K562 (cell line): Measurements from ENCODE around the gene PNMA8A. TPM values are rescaled to one million over a fixed set of nuclear protein-coding genes. Genes with fewer than 3 reads are reported as not detected.

Source experiments
- ARHGAP35 ChIP-seq: fragments of 450-650 bp; IDR thresholded peaks from 2 replicates; pipeline ENCODE4 v1.6.1; 2018; ENCODE audit not compliant: partially characterized antibody
- ATF1 ChIP-seq, 2 experiments: fragments of 450-650 bp in 1 of 2; IDR thresholded peaks; 2 replicates each; pipeline ENCODE4 v1.6.1; 2016; ENCODE audit warnings: missing compliant biosample characterization in 1 of 2, missing genetic modification characterization in 1 of 2
- ATF7 ChIP-seq: fragments of 450-650 bp; IDR thresholded peaks from 2 replicates; pipeline ENCODE4 v1.7.1; 2014; ENCODE audit warnings: mild to moderate bottlenecking, moderate library complexity
- CCAR2 ChIP-seq: fragments of 200-400 bp; formaldehyde crosslinking; IDR thresholded peaks from 2 replicates; pipeline ENCODE4 v1.6.1; 2017; ENCODE audit warnings: mild to moderate bottlenecking, low read depth, low read length
- CREB1 ChIP-seq, 2 experiments: sonication (generic) in 1 of 2; formaldehyde crosslinking in 1 of 2; IDR thresholded peaks; 2 replicates each; pipeline versions ENCODE4 v1.6.1 to v1.8.0; 2012 to 2022; ENCODE audit warnings: inconsistent platforms in 1 of 2, mild to moderate bottlenecking in 1 of 2, missing genetic modification reagents in 1 of 2, moderate library complexity in 1 of 2
- CREM ChIP-seq: IDR thresholded peaks from 2 replicates; pipeline ENCODE4 v1.6.1; 2014; ENCODE audit warnings: antibody characterized with exemption, low read depth
- CXXC5 ChIP-seq: fragments of 250-450 bp; sonication (Bioruptor Pico); IDR thresholded peaks from 2 replicates; pipeline ENCODE4 v1.8.0; 2022; ENCODE audit warnings: inconsistent platforms, mild to moderate bottlenecking, moderate library complexity
- ERF ChIP-seq: fragments of 450-650 bp; formaldehyde crosslinking; IDR thresholded peaks from 2 replicates; pipeline ENCODE4 v1.4.0; 2020; ENCODE audit warnings: mild to moderate bottlenecking, mixed read lengths
- ETV1 ChIP-seq: fragments of 450-650 bp; conservative IDR thresholded peaks from 2 replicates; pipeline ENCODE4 v1.6.1; 2016; ENCODE audit warnings: missing genetic modification characterization, control low read depth, low read depth, missing compliant biosample characterization
- HNRNPLL ChIP-seq: fragments of 200-400 bp; formaldehyde crosslinking; IDR thresholded peaks from 2 replicates; pipeline ENCODE4 v1.6.1; 2017; ENCODE audit warnings: low read length, low read depth, mild to moderate bottlenecking; ENCODE audit not compliant: poor library complexity, severe bottlenecking
- ID3 ChIP-seq, 2 experiments: fragments of 250-450 bp in 1 of 2; fragments of 450-650 bp in 1 of 2; sonication (Bioruptor Pico) in 1 of 2; IDR thresholded peaks; 2 replicates each; pipeline versions ENCODE4 v1.6.1 to v1.8.0; 2016 to 2021; ENCODE audit warnings: mild to moderate bottlenecking in 2 of 2, moderate library complexity in 2 of 2, missing compliant biosample characterization in 1 of 2, missing genetic modification characterization in 1 of 2
- JUND ChIP-seq, 2 experiments: IDR thresholded peaks; 2 replicates in 1 of 2; 3 replicates in 1 of 2; pipeline ENCODE4 v1.6.1; 2011; ENCODE audit warnings: borderline replicate concordance in 2 of 2, low read depth in 2 of 2, low read length in 2 of 2, improper control_type of control experiment in 1 of 2, missing biosample characterization in 1 of 2, missing genetic modification characterization in 1 of 2, missing genetic modification reagents in 1 of 2
- PPARD ChIP-seq: fragments of 250-450 bp; sonication (Bioruptor Pico); IDR thresholded peaks from 2 replicates; pipeline ENCODE4 v1.8.0; 2022; ENCODE audit warnings: inconsistent platforms, mild to moderate bottlenecking, moderate library complexity
- RBM17 ChIP-seq: fragments of 200-400 bp; formaldehyde crosslinking; IDR thresholded peaks from 2 replicates; pipeline ENCODE4 v1.6.1; 2017; ENCODE audit warnings: low read depth, mild to moderate bottlenecking, low read length, borderline replicate concordance
- RBM34 ChIP-seq: fragments of 200-400 bp; formaldehyde crosslinking; IDR thresholded peaks from 2 replicates; pipeline ENCODE4 v1.6.1; 2018; ENCODE audit warnings: low read length, borderline replicate concordance; ENCODE audit not compliant: insufficient read depth
- RFX1 ChIP-seq: fragments of 450-650 bp; IDR thresholded peaks from 2 replicates; pipeline ENCODE4 v1.6.1; 2016; ENCODE audit warnings: mild to moderate bottlenecking, moderate library complexity
- RREB1 ChIP-seq: fragments of 250-450 bp; sonication (Bioruptor Pico); IDR thresholded peaks from 2 replicates; pipeline ENCODE4 v1.4.0; 2020
- SAFB ChIP-seq: fragments of 200-400 bp; formaldehyde crosslinking; IDR thresholded peaks from 2 replicates; pipeline ENCODE4 v1.6.1; 2017; ENCODE audit warnings: low read depth, low read length, borderline replicate concordance
- XRCC4 ChIP-seq: IDR thresholded peaks from one replicate; pipeline ENCODE4 v1.6.1; 2011; ENCODE audit not compliant: insufficient read depth, insufficient read length; ENCODE audit errors: extremely low read depth
- polyA plus RNA-seq, 8 experiments: library from polyadenylated mRNA; depleted of rRNA in 4 of 8; stranded (reverse) in 5 of 8; unstranded in 3 of 8; fragments of >200 nt; fragmentation: Nextera tagmentation in 2 of 8; fragmentation: Illumina TruSeq in 1 of 8; extraction: Ambion mirVana in 2 of 8; extraction: Trizol in 1 of 8; gene quantifications; 2 replicates each; pipeline versions ENCODE4 v1.2.1 to v1.2.3, GENCODE V29; 2011 to 2014; ENCODE audit warnings: inconsistent platforms in 1 of 8, missing spikeins in 1 of 8
- total RNA-seq, 7 experiments: library from RNA; depleted of rRNA in 6 of 7; stranded (reverse); fragments of >200 nt in 6 of 7; fragmentation: Illumina TruSeq in 2 of 7; extraction: Trizol in 2 of 7; gene quantifications; 2 replicates each; pipeline versions ENCODE4 v1.2.1 to v1.2.3, GENCODE V29; 2011 to 2021; ENCODE audit warnings: low replicate concordance in 1 of 7

The PNMA8A gene
- total and polyA plus RNA-seq, 9 of the 15 experiments (the other 6 are each of a cell fraction or from before 2014, with no cell fraction given): 6.6 to 23.8 (median 14.9) TPM

GRCh38 chr19:46428239-46429135 is 42.9 kb downstream of the PNMA8A start, which contains the start of gene PNMA8C (continued):
- TF ChIP-seq ATF1 (CRISPR knock-in tag; IDR thresholded peaks at IDR 0.05) (peak; percentile 60), ATF1 (tag; IDR thresholded peaks at IDR 0.05) (peak; percentile 92), ATF7 (peak; percentile 97), ID3 (CRISPR knock-in tag; IDR thresholded peaks at IDR 0.05) (no peak), ID3 (tag; IDR thresholded peaks at IDR 0.05) (no peak), ERF (no peak), CREM (peak; percentile 93), RFX1 (peak; percentile 97), PPARD (no peak), CXXC5 (CRISPR knock-in tag) (0 out of 2 replicates have a peak, but pooled peaks have one; percentile 31), CREB1 (IDR thresholded peaks at IDR 0.05) (peak; percentile 60; the same call in 1 of the 2 replicates), CREB1 (CRISPR knock-in tag; IDR thresholded peaks at IDR 0.05) (peak; percentile 86), JUND (IDR thresholded peaks at IDR 0.05; ENCODE audit: borderline replicate concordance, low read depth, low read length) (peak; percentile 89), JUND (tag; IDR thresholded peaks at IDR 0.05; ENCODE audit: borderline replicate concordance, low read depth, low read length) (peak; percentile 84; the same call in 2 of the 3 replicates), XRCC4 (no peak), SAFB (no peak), ETV1 (tag) (peak; percentile 50; the same call in 1 of the 2 replicates), CCAR2 (no peak), RREB1 (peak; percentile 56; the same call in 1 of the 2 replicates), RBM34 (no peak), ARHGAP35 (no peak), RBM17 (no peak), HNRNPLL (no peak)
